IPS DF 4.7 (cell line): ENCODE results near the gene TNNT1.
"Not testable (repeated sequence)": the region's sequence is repeated elsewhere in the genome, so short reads cannot be mapped to it uniquely, and the experiment has no call there.

Source experiments
- DNase-seq: peaks from one replicate; pipeline ENCODE4 v3.0.0-alpha.2; 2013; ENCODE audit warnings: low spot score; ENCODE audit errors: extremely low read depth

Gene TNNT1

GRCh38 chr19:55149078-55150003 lies at the start of gene TNNT1:
Gene TNNT1 (minus strand): TSS chr19:55149206. CDS start chr19:55147157, 2,049 bp downstream.
- DNase-seq, result no peak

- no peak for DNase-seq
These were observed 49.6 kb upstream of the TNNT1 start for GRCh38 chr19:55198651-55199050.

- no peak for DNase-seq
These were observed 48.5 kb upstream of the TNNT1 start for GRCh38 chr19:55197528-55197927.

- no peak for DNase-seq
These were observed 47.8 kb upstream of the TNNT1 start for GRCh38 chr19:55196803-55197202.

GRCh38 chr19:55193481-55193880 lies 44.5 kb upstream of the TNNT1 start:
- DNase-seq, result no peak

GRCh38 chr19:55189403-55189835 lies 40.4 kb upstream of the TNNT1 start:
- DNase-seq, result no peak

- DNase-seq, result no peak
These were observed 39.6 kb upstream of the TNNT1 start for GRCh38 chr19:55188625-55189024.

GRCh38 chr19:55186080-55186479 lies 37.1 kb upstream of the TNNT1 start:
- DNase-seq, result no peak

- no peak for DNase-seq
These were observed 32.7 kb upstream of the TNNT1 start for GRCh38 chr19:55181740-55182139.

- DNase-seq, result no peak
These were observed 30.8 kb upstream of the TNNT1 start, which contains the start of gene SYT5 for GRCh38 chr19:55179606-55180484. Gene SYT5 (minus strand): TSS chr19:55180289. CDS start chr19:55179041, 1,248 bp downstream.

- DNase-seq, result no peak
These were observed 30.0 kb upstream of the TNNT1 start for GRCh38 chr19:55178781-55179599.

- DNase-seq, result no peak
These were observed 27.1 kb upstream of the TNNT1 start for GRCh38 chr19:55176076-55176475.

- no peak for DNase-seq
These were observed 26.3 kb upstream of the TNNT1 start for GRCh38 chr19:55175117-55175867.

GRCh38 chr19:55174425-55175116 lies 25.6 kb upstream of the TNNT1 start:
- DNase-seq, result no peak

- DNase-seq, result no peak
These were observed 24.9 kb upstream of the TNNT1 start for GRCh38 chr19:55173714-55174409.

- DNase-seq, result no peak
These were observed 24.2 kb upstream of the TNNT1 start for GRCh38 chr19:55173186-55173713.

- no peak for DNase-seq
These were observed 23.7 kb upstream of the TNNT1 start for GRCh38 chr19:55172741-55173140.

- not testable (repeated sequence) for DNase-seq
These were observed 23.3 kb upstream of the TNNT1 start for GRCh38 chr19:55172318-55172717.

- no peak for DNase-seq
These were observed 22.4 kb upstream of the TNNT1 start for GRCh38 chr19:55171440-55171839.
